IPS-18a (cell line): ENCODE measurements around the gene FAM168A.
A peak's percentile ranks its signal among the peaks of the same experiment; 100 is the strongest.

Experiments
- H3K27ac ChIP-seq: one replicate; pipeline ENCODE4 v1.5.1; 2013; ENCODE audit warnings: low read length
- H3K27me3 ChIP-seq: one replicate; pipeline ENCODE4 v1.6.1; 2013; ENCODE audit warnings: mild to moderate bottlenecking, low read length; ENCODE audit not compliant: control insufficient read depth, insufficient read depth
- H3K36me3 ChIP-seq: one replicate; pipeline ENCODE4 v1.6.1; 2013; ENCODE audit warnings: low read depth, low read length; ENCODE audit not compliant: control insufficient read depth
- H3K4me1 ChIP-seq: one replicate; pipeline ENCODE4 v1.6.1; 2013; ENCODE audit warnings: low read depth, low read length; ENCODE audit not compliant: control insufficient read depth
- H3K4me3 ChIP-seq: one replicate; pipeline ENCODE4 v1.5.1; 2013; ENCODE audit warnings: low read length
- H3K9ac ChIP-seq: one replicate; pipeline ENCODE4 v1.6.1; 2013; ENCODE audit warnings: mild to moderate bottlenecking, low read length, moderate library complexity
- H3K9me3 ChIP-seq: one replicate; pipeline ENCODE4 v1.6.1; 2013; ENCODE audit warnings: low read depth, low read length; ENCODE audit not compliant: control insufficient read depth

The FAM168A gene

GRCh38 chr11:73380897-73381410 lies 217.0 kb downstream of the FAM168A start:
- no peak overlapping the region for H3K4me3 ChIP-seq
- peaks cover 5% of the 10 kb centered on the region for H3K4me1 ChIP-seq
- no peak overlapping the region for H3K27ac ChIP-seq
- H3K9me3 ChIP-seq: no peaks in the 10 kb centered on the region
- H3K27me3 ChIP-seq: peaks cover 11% of the 10 kb centered on the region
- no peak overlapping the region for H3K9ac ChIP-seq
- no peaks in the 10 kb centered on the region for H3K36me3 ChIP-seq

DNA sequence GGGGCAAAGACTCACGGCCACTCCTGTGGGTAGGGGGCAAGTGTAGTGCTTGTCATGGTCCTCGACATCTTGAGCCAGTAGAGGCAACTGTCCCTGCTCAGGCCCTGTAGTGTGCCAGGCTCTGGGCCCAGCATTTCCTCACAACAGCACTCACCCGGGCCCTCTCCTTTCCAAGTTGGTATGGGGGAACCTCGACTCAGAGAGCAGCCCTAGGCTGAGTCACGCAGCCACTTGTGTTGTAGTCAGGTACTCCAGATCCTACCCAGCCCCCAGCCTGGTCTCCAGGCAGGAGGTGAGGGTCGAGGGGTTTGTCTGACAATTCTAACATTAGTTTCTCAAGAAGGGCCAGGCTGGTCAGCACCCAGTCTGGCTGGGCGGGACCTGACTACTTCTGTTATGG lies 217.6 kb downstream of the FAM168A start:
- H3K27me3 ChIP-seq: peaks cover 11% of the 10 kb centered on the region
- no peaks in the 10 kb centered on the region for H3K9me3 ChIP-seq
- no peaks in the 10 kb centered on the region for H3K36me3 ChIP-seq
- no peak overlapping the region for H3K4me3 ChIP-seq
- H3K4me1 ChIP-seq: peaks cover 9% of the 10 kb centered on the region
- H3K27ac ChIP-seq: no peak overlapping the region
- H3K9ac ChIP-seq: no peak overlapping the region

DNA sequence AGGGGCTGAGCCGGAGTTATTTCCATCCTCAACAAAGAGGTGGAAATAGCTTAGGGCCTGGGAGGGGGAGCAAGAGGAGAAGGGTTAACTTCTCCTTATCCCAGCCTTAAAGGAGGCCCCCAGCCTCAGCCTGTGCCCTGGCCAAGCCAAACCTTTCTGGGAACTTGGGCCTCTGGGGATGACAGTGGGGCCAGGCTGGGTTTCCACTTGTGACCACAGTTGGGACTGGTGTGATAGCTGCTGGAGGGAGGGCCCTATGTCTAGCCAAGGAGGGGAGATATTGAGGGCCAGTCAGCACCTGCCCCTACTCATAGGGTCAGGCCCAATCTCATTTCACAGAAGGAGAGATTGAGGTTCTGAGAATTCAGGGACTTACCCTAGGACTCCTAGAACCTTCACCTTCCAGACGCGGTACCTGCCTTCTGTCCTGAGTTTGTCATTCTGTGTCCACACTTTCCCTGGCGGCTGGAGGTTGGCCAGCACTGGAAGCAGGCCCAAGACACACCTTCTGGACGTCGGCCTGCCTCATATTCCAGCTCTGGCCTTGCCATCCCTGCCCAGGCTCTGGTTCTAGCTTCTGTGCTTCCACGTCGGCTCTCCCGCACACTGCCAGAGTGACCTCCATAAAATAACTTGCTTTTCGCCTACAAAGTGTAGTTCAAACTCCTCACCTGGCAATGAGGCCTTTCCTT lies 218.6 kb downstream of the FAM168A start:
- H3K27ac ChIP-seq: no peak overlapping the region
- H3K36me3 ChIP-seq: no peaks in the 10 kb centered on the region
- peaks cover 9% of the 10 kb centered on the region for H3K4me1 ChIP-seq
- H3K9ac ChIP-seq: no peak overlapping the region
- no peaks in the 10 kb centered on the region for H3K9me3 ChIP-seq
- H3K27me3 ChIP-seq: peaks cover 11% of the 10 kb centered on the region
- H3K4me3 ChIP-seq: no peak overlapping the region

GRCh38 chr11:73376803-73377629 lies 220.9 kb downstream of the FAM168A start:
- H3K9ac ChIP-seq: peak overlapping the region; percentile 51
- no peaks in the 10 kb centered on the region for H3K9me3 ChIP-seq
- peaks cover 11% of the 10 kb centered on the region for H3K27me3 ChIP-seq
- H3K4me1 ChIP-seq: peaks cover 9% of the 10 kb centered on the region
- peak overlapping the region; percentile 65 for H3K4me3 ChIP-seq
- no peak overlapping the region for H3K27ac ChIP-seq
- no peaks in the 10 kb centered on the region for H3K36me3 ChIP-seq

DNA sequence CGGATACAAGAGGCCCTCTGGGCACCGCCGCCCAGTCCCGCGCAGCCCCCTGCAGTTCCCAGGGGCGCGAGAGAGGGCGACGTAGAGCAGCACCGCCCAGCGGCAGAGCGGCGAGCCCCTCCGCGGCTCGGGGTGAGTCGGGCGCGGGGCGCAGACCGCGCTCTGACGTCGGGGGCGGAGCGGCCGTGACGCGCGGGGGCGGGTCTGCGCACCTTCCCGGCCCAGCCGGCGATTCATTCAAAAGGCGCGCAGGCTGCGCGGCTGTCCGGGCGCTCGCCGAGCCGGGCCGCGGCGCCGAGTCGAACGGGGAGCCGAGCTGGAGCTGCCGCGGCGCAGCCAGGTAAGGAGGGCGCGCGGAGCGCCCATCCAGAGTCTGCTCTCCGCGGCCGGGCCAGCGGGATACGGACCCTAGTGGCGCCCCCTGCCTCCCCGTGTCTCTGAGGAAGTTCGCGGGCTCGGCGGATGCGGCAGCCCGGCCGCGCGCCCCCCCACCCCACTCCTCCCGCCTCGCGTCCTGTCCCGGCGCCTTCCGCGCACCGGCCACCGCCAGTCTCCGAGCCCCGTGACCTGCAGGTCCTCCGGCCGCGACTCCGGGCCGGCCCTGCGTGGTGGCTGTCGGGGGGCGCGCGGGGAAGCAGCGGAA lies 221.6 kb downstream of the FAM168A start, which contains the start of gene RELT:
Gene RELT, plus strand, starts transcription at position 240 of the 643 bp plus-strand sequence. CDS start 12,738 bp downstream, outside the sequence.
- Histone ChIP-seq H3K4me3 (peak within 1 kb of the TSS; percentile 65), H3K36me3 (no peaks in the 10 kb centered on the region), H3K27me3 (peaks cover 11% of the 10 kb centered on the region), H3K9me3 (no peaks in the 10 kb centered on the region), H3K27ac (no peak within 1 kb of the TSS), H3K9ac (peak within 1 kb of the TSS; percentile 51), H3K4me1 (peaks cover 9% of the 10 kb centered on the region)

DNA sequence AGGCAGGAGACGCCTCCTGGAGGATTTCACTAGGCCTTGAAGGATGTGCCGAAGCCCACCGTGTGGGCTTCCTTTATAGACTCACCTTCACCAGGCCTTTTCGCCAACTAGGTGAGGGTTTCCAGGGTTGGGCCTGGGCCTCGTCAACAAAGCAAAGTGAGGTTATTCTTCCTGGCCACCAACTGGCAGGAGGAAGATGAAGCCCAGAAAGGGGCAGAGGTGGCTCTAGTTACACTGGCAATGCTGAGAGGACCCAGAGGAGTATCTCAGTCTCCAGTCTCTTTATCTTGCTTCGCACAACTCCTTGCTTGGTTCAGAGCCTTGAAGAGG lies 222.1 kb downstream of the FAM168A start:
- H3K4me3 ChIP-seq: no peak overlapping the region

GRCh38 chr11:73374151-73374550 lies 223.8 kb downstream of the FAM168A start:
- no peak overlapping the region for H3K27ac ChIP-seq
- H3K4me3 ChIP-seq: no peak overlapping the region
- H3K4me1 ChIP-seq: peaks cover 9% of the 10 kb centered on the region
- peaks cover 11% of the 10 kb centered on the region for H3K27me3 ChIP-seq
- no peaks in the 10 kb centered on the region for H3K9me3 ChIP-seq
- H3K36me3 ChIP-seq: no peaks in the 10 kb centered on the region
- no peak overlapping the region for H3K9ac ChIP-seq

More for the DNA sequence above, 222.1 kb downstream of the FAM168A start:
- Histone ChIP-seq H3K27me3 (peaks cover 11% of the 10 kb centered on the region), H3K9ac (no peak overlapping the region), H3K4me1 (peaks cover 9% of the 10 kb centered on the region), H3K27ac (no peak overlapping the region), H3K9me3 (no peaks in the 10 kb centered on the region), H3K36me3 (no peaks in the 10 kb centered on the region)

GRCh38 chr11:73372375-73372993 lies 225.4 kb downstream of the FAM168A start:
- Histone ChIP-seq H3K27me3 (peaks cover 9% of the 10 kb centered on the region), H3K36me3 (no peaks in the 10 kb centered on the region), H3K27ac (no peak overlapping the region), H3K4me3 (no peak overlapping the region), H3K9me3 (no peaks in the 10 kb centered on the region), H3K9ac (no peak overlapping the region), H3K4me1 (peaks cover 9% of the 10 kb centered on the region)

GRCh38 chr11:73367482-73368024 lies 230.4 kb downstream of the FAM168A start:
- H3K27ac ChIP-seq: no peak overlapping the region

GRCh38 chr11:73366953-73367352 lies 231.0 kb downstream of the FAM168A start:
- H3K4me3 ChIP-seq: no peak overlapping the region
- no peak overlapping the region for H3K9ac ChIP-seq
- H3K9me3 ChIP-seq: no peaks in the 10 kb centered on the region
- no peaks in the 10 kb centered on the region for H3K36me3 ChIP-seq
- H3K27ac ChIP-seq: no peak overlapping the region
- peaks cover 3% of the 10 kb centered on the region for H3K27me3 ChIP-seq
- no peaks in the 10 kb centered on the region for H3K4me1 ChIP-seq

More at GRCh38 chr11:73367482-73368024, 230.4 kb downstream of the FAM168A start:
- Histone ChIP-seq H3K27me3 (peaks cover 3% of the 10 kb centered on the region), H3K9ac (no peak overlapping the region), H3K9me3 (no peaks in the 10 kb centered on the region), H3K36me3 (no peaks in the 10 kb centered on the region), H3K4me3 (no peak overlapping the region), H3K4me1 (no peaks in the 10 kb centered on the region)

- no peaks in the 10 kb centered on the region for H3K9me3 ChIP-seq
- H3K4me3 ChIP-seq: no peak overlapping the region
- H3K9ac ChIP-seq: no peak overlapping the region
- H3K4me1 ChIP-seq: no peaks in the 10 kb centered on the region
- no peak overlapping the region for H3K27ac ChIP-seq
- peaks cover 3% of the 10 kb centered on the region for H3K27me3 ChIP-seq
- no peaks in the 10 kb centered on the region for H3K36me3 ChIP-seq
Observed at GRCh38 chr11:73366265-73366610, 231.7 kb downstream of the FAM168A start.
